HEK293 (cell line): ENCODE measurements around the gene F3.
A peak's percentile ranks its signal among the peaks of the same experiment; 100 is the strongest.
"Not testable (repeated sequence)": the region's sequence is repeated elsewhere in the genome, so short reads cannot be mapped to it uniquely, and the experiment has no call there.

Experiments
- CTCF ChIA-PET: fragments of 350-600 bp; formaldehyde crosslinking; extraction: SDS; loops from one replicate; lab custom pipeline; 2021; ENCODE audit warnings: antibody characterized with exemption; lab: Yijun Ruan, JAX
- POLR2A ChIA-PET: fragments of 300-600 bp; formaldehyde crosslinking; extraction: SDS; loops from one replicate; lab custom pipeline; 2020; ENCODE audit warnings: antibody characterized with exemption, inconsistent platforms; lab: Yijun Ruan, JAX
- H3K27ac ChIP-seq: fragments of 200-500 bp; sonication (Bioruptor generic); 2 replicates; pipeline ENCODE4 v1.5.1; 2014; ENCODE audit warnings: low read depth, low read length, control low read depth, inconsistent platforms; ENCODE audit errors: extremely low read depth
- H3K36me3 ChIP-seq, 2 experiments: fragments of 200-500 bp in 1 of 2; sonication (Bioruptor generic) in 1 of 2; 1 replicate in 1 of 2; 2 replicates in 1 of 2; pipeline ENCODE4 v1.5.1; 2014 to 2017; ENCODE audit warnings: inconsistent platforms in 2 of 2, low read length in 2 of 2; ENCODE audit not compliant: control insufficient read depth in 2 of 2, insufficient read depth in 1 of 2
- H3K4me1 ChIP-seq: fragments of 200-500 bp; sonication (Bioruptor generic); 2 replicates; pipeline ENCODE4 v1.5.1; 2014; ENCODE audit warnings: mild to moderate bottlenecking, low read length, inconsistent platforms; ENCODE audit not compliant: control insufficient read depth, insufficient read depth
- H3K4me3 ChIP-seq: 2 replicates; pipeline ENCODE4 v1.5.1; 2011; ENCODE audit warnings: low read depth, mild to moderate bottlenecking, control low read depth, low read length, moderate library complexity
- H3K9me3 ChIP-seq: fragments of 200-500 bp; sonication (Bioruptor generic); 2 replicates; pipeline ENCODE4 v1.5.1; 2014; ENCODE audit warnings: low read depth, low read length, inconsistent platforms; ENCODE audit not compliant: control insufficient read depth, insufficient read depth
- AEBP2 ChIP-seq: fragments of 450-650 bp; formaldehyde crosslinking; IDR thresholded peaks from 2 replicates; pipeline ENCODE4 v1.5.1; 2016; ENCODE audit warnings: missing biosample characterization, missing genetic modification characterization, borderline replicate concordance
- ATF2 ChIP-seq: fragments of 450-650 bp; formaldehyde crosslinking; IDR thresholded peaks from 2 replicates; pipeline ENCODE4 v1.5.1; 2016; ENCODE audit warnings: missing biosample characterization, missing genetic modification characterization, low read depth
- FEZF1 ChIP-seq: fragments of 450-650 bp; formaldehyde crosslinking; IDR thresholded peaks from 2 replicates; pipeline ENCODE4 v1.5.1; 2016; ENCODE audit warnings: missing biosample characterization, missing genetic modification characterization
- KLF1 ChIP-seq: fragments of 450-650 bp; formaldehyde crosslinking; IDR thresholded peaks from 2 replicates; pipeline ENCODE4 v1.5.1; 2016; ENCODE audit warnings: missing biosample characterization, missing genetic modification characterization
- SP3 ChIP-seq: fragments of 450-650 bp; formaldehyde crosslinking; IDR thresholded peaks from 2 replicates; pipeline ENCODE4 v1.5.1; 2016; ENCODE audit warnings: missing biosample characterization, missing genetic modification characterization
- ZBTB1 ChIP-seq: fragments of 450-650 bp; formaldehyde crosslinking; IDR thresholded peaks from 2 replicates; pipeline ENCODE4 v1.5.1; 2016; ENCODE audit warnings: missing biosample characterization, missing genetic modification characterization
- ZNF223 ChIP-seq: fragments of 450-650 bp; formaldehyde crosslinking; IDR thresholded peaks from 2 replicates; pipeline ENCODE4 v1.5.1; 2016; ENCODE audit warnings: missing biosample characterization, missing genetic modification characterization
- ZNF362 ChIP-seq: fragments of 450-650 bp; formaldehyde crosslinking; IDR thresholded peaks from 2 replicates; pipeline ENCODE4 v1.5.1; 2016; ENCODE audit warnings: missing biosample characterization, missing genetic modification characterization
- ZNF548 ChIP-seq: fragments of 450-650 bp; formaldehyde crosslinking; IDR thresholded peaks from 2 replicates; pipeline ENCODE4 v1.5.1; 2016; ENCODE audit warnings: missing biosample characterization, missing genetic modification characterization
- ZNF555 ChIP-seq: fragments of 450-650 bp; formaldehyde crosslinking; conservative IDR thresholded peaks from 2 replicates; pipeline ENCODE4 v1.5.1; 2017; ENCODE audit warnings: missing biosample characterization, mild to moderate bottlenecking, missing genetic modification characterization, inconsistent platforms
- ZNF560 ChIP-seq: fragments of 450-650 bp; formaldehyde crosslinking; IDR thresholded peaks from 2 replicates; pipeline ENCODE4 v1.5.1; 2017; ENCODE audit warnings: missing biosample characterization, missing genetic modification characterization, borderline replicate concordance
- ZNF600 ChIP-seq: fragments of 450-650 bp; formaldehyde crosslinking; IDR thresholded peaks from 2 replicates; pipeline ENCODE4 v1.5.1; 2016; ENCODE audit warnings: missing biosample characterization, missing genetic modification characterization
- ZNF704 ChIP-seq: fragments of 450-650 bp; formaldehyde crosslinking; IDR thresholded peaks from 2 replicates; pipeline ENCODE4 v1.5.1; 2016; ENCODE audit warnings: missing biosample characterization, missing genetic modification characterization
- ZNF747 ChIP-seq: fragments of 450-650 bp; formaldehyde crosslinking; IDR thresholded peaks from 2 replicates; pipeline ENCODE4 v1.5.1; 2016; ENCODE audit warnings: missing biosample characterization, missing genetic modification characterization
- ZNF777 ChIP-seq: fragments of 450-650 bp; formaldehyde crosslinking; IDR thresholded peaks from 2 replicates; pipeline ENCODE4 v1.5.1; 2017; ENCODE audit warnings: missing biosample characterization, missing genetic modification characterization, borderline replicate concordance

F3 gene

GRCh38 chr1:94567975-94568607, 26.5 kb upstream of the F3 start:
- POLR2A ChIA-PET, H3K36me3 ChIP-seq, H3K27ac ChIP-seq, H3K4me1 ChIP-seq, H3K4me3 ChIP-seq, H3K9me3 ChIP-seq: not testable (repeated sequence)
- TF ChIP-seq ZNF600 (tag by site-specific recombination), result peak; percentile 96
- CTCF ChIA-PET, result interaction anchor here (0.7 to 1.3 kb wide), 2 partner anchors 12 to 822 kb away, joined by 3 read pairs; no protein-coding TSS in a partner anchor

- not testable (repeated sequence) for H3K4me1 ChIP-seq, H3K9me3 ChIP-seq, H3K4me3 ChIP-seq, H3K27ac ChIP-seq
- peak; percentile 41 for TF ChIP-seq KLF1 (tag by site-specific recombination)
- TF ChIP-seq, all 188 proteins: peak for 1; not testable (repeated sequence) for 187
- CTCF ChIA-PET, POLR2A ChIA-PET, H3K36me3 ChIP-seq: not testable (repeated sequence)
These were observed 24.9 kb upstream of the F3 start for GRCh38 chr1:94566436-94566835.

- H3K9me3 ChIP-seq, result no peaks in the 10 kb centered on the region
- H3K4me3 ChIP-seq, result no peak overlapping the region
- ChIA-PET POLR2A (no interaction called here), CTCF (no interaction called here)
- H3K27ac ChIP-seq, result no peak overlapping the region
- H3K36me3 ChIP-seq, result no peaks in the 10 kb centered on the region
- no peak for TF ChIP-seq SP3 (tag by site-specific recombination)
- no peak for TF ChIP-seq ATF2 (tag by site-specific recombination)
- TF ChIP-seq ZNF223 (tag by site-specific recombination), result no peak
- TF ChIP-seq ZNF555, result no peak
- no peak for TF ChIP-seq ZBTB1
- no peak for TF ChIP-seq ZNF362 (tag by site-specific recombination)
- TF ChIP-seq AEBP2 (tag by site-specific recombination), result no peak
- no peak for TF ChIP-seq ZNF777
- no peak for TF ChIP-seq FEZF1 (tag by site-specific recombination)
- TF ChIP-seq ZNF560 (tag by site-specific recombination), result no peak
- TF ChIP-seq ZNF747 (tag by site-specific recombination), result no peak
- TF ChIP-seq ZNF548 (tag by site-specific recombination), result no peak
- no peak for TF ChIP-seq ZNF704 (tag by site-specific recombination)
- no peaks in the 10 kb centered on the region for H3K4me1 ChIP-seq
These were observed 24.3 kb upstream of the F3 start for GRCh38 chr1:94565901-94566300.
